ENCODE measurements around the gene NHSL1. TPM values are rescaled to one million over a fixed set of nuclear protein-coding genes. Genes with fewer than 3 reads are reported as not detected.

NHSL1 gene
- total RNA-seq, 4 donors from 2014 or later: 44.4 to 70.9 (median 53.2) TPM

- intact Hi-C loops (cut with DNase I; ENCODE audit: low total_unique reads): no loop called here
- no peak for TF ChIP-seq CTCF (IDR thresholded peaks at IDR 0.05)
- no peak for TF ChIP-seq POLR2A (IDR thresholded peaks at IDR 0.05)
- WGBS, 2 donors: 84 to 89% methylated on average over 8 of the region's 8 CpGs
- no peak for DNase-seq (ENCODE audit: low spot score in 2 of 2)
- no peak overlapping the region for H3K4me3 ChIP-seq (ENCODE audit: low read depth, poor library complexity, severe bottlenecking)
Measured at GRCh38 chr6:138402838-138403187, 96.5 kb downstream of the NHSL1 start.

GRCh38 chr6:138401960-138402837 lies 97.1 kb downstream of the NHSL1 start:
- no peak for TF ChIP-seq POLR2A (IDR thresholded peaks at IDR 0.05)
- no peak for TF ChIP-seq CTCF (IDR thresholded peaks at IDR 0.05)
- intact Hi-C loops (cut with DNase I; ENCODE audit: low total_unique reads): no loop called here
- H3K4me3 ChIP-seq (ENCODE audit: low read depth, poor library complexity, severe bottlenecking): no peak overlapping the region
- DNase-seq (ENCODE audit: low spot score in 2 of 2): no peak
- 89 to 94% methylated on average over 14 of the region's 14 CpGs for WGBS, 2 donors

- no peak for TF ChIP-seq CTCF (IDR thresholded peaks at IDR 0.05)
- no peak for TF ChIP-seq POLR2A (IDR thresholded peaks at IDR 0.05)
- WGBS, 2 donors: 85 to 90% methylated on average over 3 of the region's 3 CpGs
- no peak overlapping the region for H3K4me3 ChIP-seq (ENCODE audit: low read depth, poor library complexity, severe bottlenecking)
- intact Hi-C loops (cut with DNase I; ENCODE audit: low total_unique reads): no loop called here
- no peak for DNase-seq (ENCODE audit: low spot score in 2 of 2)
Measured at GRCh38 chr6:138400326-138400725, 99.0 kb downstream of the NHSL1 start.

- 76 to 85% methylated on average over 8 of the region's 8 CpGs for WGBS, 2 donors
- H3K4me3 ChIP-seq (ENCODE audit: low read depth, poor library complexity, severe bottlenecking): no peak overlapping the region
- TF ChIP-seq CTCF (IDR thresholded peaks at IDR 0.05) (no peak), POLR2A (IDR thresholded peaks at IDR 0.05) (no peak)
- no peak for DNase-seq (ENCODE audit: low spot score in 2 of 2)
- intact Hi-C loops (cut with DNase I; ENCODE audit: low total_unique reads): no loop called here
Measured at GRCh38 chr6:138397128-138398122, 101.9 kb downstream of the NHSL1 start.

GRCh38 chr6:138396709-138397108 lies 102.6 kb downstream of the NHSL1 start:
- intact Hi-C loops (cut with DNase I; ENCODE audit: low total_unique reads): no loop called here
- 93% methylated on average over 5 of the region's 5 CpGs for WGBS, 2 donors
- no peak overlapping the region for H3K4me3 ChIP-seq (ENCODE audit: low read depth, poor library complexity, severe bottlenecking)
- DNase-seq (ENCODE audit: low spot score in 2 of 2): no peak
- no peak for TF ChIP-seq POLR2A (IDR thresholded peaks at IDR 0.05)
- TF ChIP-seq CTCF (IDR thresholded peaks at IDR 0.05): no peak
